Stimulated activated naive CD8-positive, alpha-beta T cell treated with anti-CD3 and anti-CD28 coated beads, Interleukin-15, amount 100 ng/mL, for 72 hours (primary cell): ENCODE measurements around the gene ZP2.

Experiments used
- ATAC-seq: fragments of 150-1000 bp; cut with Tn5 transposase; 2 replicates; pipeline ENCODE4 v1.10.0; 2021; ENCODE audit warnings: mild to moderate bottlenecking, moderate library complexity
- DNase-seq, 2 donors: peaks; one replicate each; pipeline ENCODE4 v3.0.0; 2021 to 2022
- H3K27ac Mint-ChIP-seq, 2 donors: one replicate each; pipeline ENCODE4 v1.8.0; 2022; ENCODE audit warnings: mild to moderate bottlenecking in 2 of 2, mixed read lengths in 2 of 2, moderate library complexity in 2 of 2
- H3K27me3 Mint-ChIP-seq: one replicate; pipeline ENCODE4 v1.8.0; 2022; ENCODE audit warnings: mixed read lengths
- H3K4me1 Mint-ChIP-seq: one replicate; pipeline ENCODE4 v1.8.0; 2022; ENCODE audit warnings: mild to moderate bottlenecking, mixed read lengths
- H3K4me3 Mint-ChIP-seq, 2 donors: one replicate each; pipeline ENCODE4 v1.8.0; 2022; ENCODE audit warnings: mild to moderate bottlenecking in 2 of 2, mixed read lengths in 2 of 2, moderate library complexity in 1 of 2
- H3K9me3 Mint-ChIP-seq, 2 donors: one replicate each; pipeline ENCODE4 v1.8.0; 2022; ENCODE audit warnings: mixed read lengths in 2 of 2

The ZP2 gene

GRCh38 chr16:21226749-21227148, 15.4 kb upstream of the ZP2 start:
- ATAC-seq (no peak), DNase-seq (no peak)
- H3K9me3 Mint-ChIP-seq: no peaks in the 10 kb centered on the region
- peaks cover 63% of the 10 kb centered on the region for H3K27me3 Mint-ChIP-seq
- H3K27ac Mint-ChIP-seq: no peak overlapping the region
- H3K4me1 Mint-ChIP-seq: peaks cover 17% of the 10 kb centered on the region
- no peak overlapping the region for H3K4me3 Mint-ChIP-seq

GRCh38 chr16:21224800-21225199, 13.4 kb upstream of the ZP2 start:
- Mint-ChIP-seq H3K9me3 (no peaks in the 10 kb centered on the region), H3K27ac (no peak overlapping the region), H3K4me1 (peaks cover 17% of the 10 kb centered on the region), H3K4me3 (no peak overlapping the region), H3K27me3 (peaks cover 64% of the 10 kb centered on the region)
- DNase-seq (peak in 1 of 2 donors; percentile 21), ATAC-seq (peak; percentile 67)

- no peak for DNase-seq
- H3K27ac Mint-ChIP-seq: no peak overlapping the region
- H3K4me3 Mint-ChIP-seq: no peak overlapping the region
- H3K4me1 Mint-ChIP-seq: peaks cover 17% of the 10 kb centered on the region
- H3K9me3 Mint-ChIP-seq: no peaks in the 10 kb centered on the region
- peaks cover 58% of the 10 kb centered on the region for H3K27me3 Mint-ChIP-seq
- ATAC-seq: no peak
Measured at GRCh38 chr16:21223787-21224186, 12.4 kb upstream of the ZP2 start.

- Mint-ChIP-seq H3K4me3 (no peak overlapping the region), H3K27me3 (peaks cover 47% of the 10 kb centered on the region), H3K4me1 (peaks cover 17% of the 10 kb centered on the region), H3K9me3 (no peaks in the 10 kb centered on the region), H3K27ac (no peak overlapping the region)
- ATAC-seq (no peak), DNase-seq (no peak)
Measured at GRCh38 chr16:21222495-21223337, 11.3 kb upstream of the ZP2 start.

GRCh38 chr16:21219551-21219950, 8.2 kb upstream of the ZP2 start:
- no peak for DNase-seq
- peaks cover 7% of the 10 kb centered on the region for H3K4me1 Mint-ChIP-seq
- no peak overlapping the region for H3K27ac Mint-ChIP-seq
- ATAC-seq: no peak
- no peak overlapping the region for H3K4me3 Mint-ChIP-seq
- peaks cover 42% of the 10 kb centered on the region for H3K27me3 Mint-ChIP-seq
- H3K9me3 Mint-ChIP-seq: no peaks in the 10 kb centered on the region

- no peak overlapping the region for H3K27ac Mint-ChIP-seq
- no peaks in the 10 kb centered on the region for H3K9me3 Mint-ChIP-seq
- H3K4me3 Mint-ChIP-seq: no peak overlapping the region
- no peak for DNase-seq
- no peak for ATAC-seq
- no peaks in the 10 kb centered on the region for H3K4me1 Mint-ChIP-seq
- H3K27me3 Mint-ChIP-seq: peaks cover 45% of the 10 kb centered on the region
Measured at GRCh38 chr16:21218153-21218552, 6.8 kb upstream of the ZP2 start.

GRCh38 chr16:21217121-21217520, 5.7 kb upstream of the ZP2 start:
- Mint-ChIP-seq H3K27me3 (peaks cover 50% of the 10 kb centered on the region), H3K27ac (no peak overlapping the region), H3K4me3 (no peak overlapping the region), H3K4me1 (no peaks in the 10 kb centered on the region), H3K9me3 (no peaks in the 10 kb centered on the region)
- no peak for DNase-seq
- no peak for ATAC-seq

- Mint-ChIP-seq H3K9me3 (no peaks in the 10 kb centered on the region), H3K4me3 (no peak overlapping the region), H3K27ac (no peak overlapping the region), H3K27me3 (peaks cover 52% of the 10 kb centered on the region), H3K4me1 (no peaks in the 10 kb centered on the region)
- DNase-seq: no peak
- no peak for ATAC-seq
Measured at GRCh38 chr16:21214086-21214485, 2.7 kb upstream of the ZP2 start.

- ATAC-seq: no peak
- H3K4me1 Mint-ChIP-seq: no peaks in the 10 kb centered on the region
- DNase-seq: no peak
- no peak overlapping the region for H3K4me3 Mint-ChIP-seq
- peak overlapping the region in 1 of 2 donors; percentile 20 for H3K27ac Mint-ChIP-seq
- H3K27me3 Mint-ChIP-seq: peaks cover 33% of the 10 kb centered on the region
- H3K9me3 Mint-ChIP-seq: no peaks in the 10 kb centered on the region
Measured at GRCh38 chr16:21208446-21209230, 2.7 kb downstream of the ZP2 start.

- H3K27ac Mint-ChIP-seq: no peak overlapping the region
- H3K9me3 Mint-ChIP-seq: no peaks in the 10 kb centered on the region
- peaks cover 33% of the 10 kb centered on the region for H3K27me3 Mint-ChIP-seq
- ATAC-seq: no peak
- no peak overlapping the region for H3K4me3 Mint-ChIP-seq
- DNase-seq: no peak
- no peaks in the 10 kb centered on the region for H3K4me1 Mint-ChIP-seq
Measured at GRCh38 chr16:21206550-21206949, 4.8 kb downstream of the ZP2 start.

GRCh38 chr16:21205303-21205702, 6.1 kb downstream of the ZP2 start:
- no peak for DNase-seq
- Mint-ChIP-seq H3K27ac (no peak overlapping the region), H3K4me1 (no peaks in the 10 kb centered on the region), H3K9me3 (no peaks in the 10 kb centered on the region), H3K4me3 (no peak overlapping the region), H3K27me3 (peaks cover 37% of the 10 kb centered on the region)
- ATAC-seq: no peak

- Mint-ChIP-seq H3K9me3 (no peaks in the 10 kb centered on the region), H3K4me1 (no peaks in the 10 kb centered on the region), H3K4me3 (no peak overlapping the region), H3K27ac (no peak overlapping the region), H3K27me3 (peaks cover 46% of the 10 kb centered on the region)
- ATAC-seq (no peak), DNase-seq (no peak)
Measured at GRCh38 chr16:21203155-21203797, 8.1 kb downstream of the ZP2 start.

GRCh38 chr16:21199607-21200218, 11.7 kb downstream of the ZP2 start:
- Mint-ChIP-seq H3K27ac (no peak overlapping the region), H3K4me1 (peaks cover 3% of the 10 kb centered on the region), H3K27me3 (peaks cover 56% of the 10 kb centered on the region), H3K9me3 (no peaks in the 10 kb centered on the region), H3K4me3 (no peak overlapping the region)
- DNase-seq: no peak
- no peak for ATAC-seq

- DNase-seq: no peak
- no peak overlapping the region for H3K4me3 Mint-ChIP-seq
- H3K4me1 Mint-ChIP-seq: peaks cover 7% of the 10 kb centered on the region
- no peak for ATAC-seq
- H3K27me3 Mint-ChIP-seq: peaks cover 54% of the 10 kb centered on the region
- no peaks in the 10 kb centered on the region for H3K9me3 Mint-ChIP-seq
- H3K27ac Mint-ChIP-seq: no peak overlapping the region
Measured at GRCh38 chr16:21197621-21198020, 13.8 kb downstream of the ZP2 start.

GRCh38 chr16:21197112-21197511, 14.3 kb downstream of the ZP2 start:
- Mint-ChIP-seq H3K27me3 (peaks cover 49% of the 10 kb centered on the region), H3K4me3 (no peak overlapping the region)

More at GRCh38 chr16:21197112-21197511, 14.3 kb downstream of the ZP2 start:
- ATAC-seq (no peak), DNase-seq (no peak)
- Mint-ChIP-seq H3K27ac (no peak overlapping the region), H3K4me1 (peaks cover 7% of the 10 kb centered on the region), H3K9me3 (no peaks in the 10 kb centered on the region)
